ENCODE results near the gene SMYD3.

DNA sequence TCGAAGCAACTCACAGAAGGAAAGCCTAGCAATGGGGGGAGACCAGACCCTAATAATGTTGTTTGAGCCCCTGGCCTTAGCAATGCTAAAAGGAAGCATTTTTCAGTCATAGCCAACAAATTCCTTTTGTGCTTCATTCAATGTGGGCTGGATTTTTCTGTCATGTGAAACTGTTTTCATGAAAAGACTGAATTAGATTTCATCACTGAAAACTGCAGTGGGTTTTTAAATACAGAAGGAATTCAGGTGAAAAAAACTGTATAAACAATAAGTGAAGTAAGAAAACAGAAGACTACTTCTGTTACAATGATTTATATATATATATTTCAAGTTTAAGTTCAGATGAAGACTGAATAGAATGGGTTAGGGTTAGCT is 204.8 kb downstream of the SMYD3 start:
- TF ChIP-seq, protein P1, sequence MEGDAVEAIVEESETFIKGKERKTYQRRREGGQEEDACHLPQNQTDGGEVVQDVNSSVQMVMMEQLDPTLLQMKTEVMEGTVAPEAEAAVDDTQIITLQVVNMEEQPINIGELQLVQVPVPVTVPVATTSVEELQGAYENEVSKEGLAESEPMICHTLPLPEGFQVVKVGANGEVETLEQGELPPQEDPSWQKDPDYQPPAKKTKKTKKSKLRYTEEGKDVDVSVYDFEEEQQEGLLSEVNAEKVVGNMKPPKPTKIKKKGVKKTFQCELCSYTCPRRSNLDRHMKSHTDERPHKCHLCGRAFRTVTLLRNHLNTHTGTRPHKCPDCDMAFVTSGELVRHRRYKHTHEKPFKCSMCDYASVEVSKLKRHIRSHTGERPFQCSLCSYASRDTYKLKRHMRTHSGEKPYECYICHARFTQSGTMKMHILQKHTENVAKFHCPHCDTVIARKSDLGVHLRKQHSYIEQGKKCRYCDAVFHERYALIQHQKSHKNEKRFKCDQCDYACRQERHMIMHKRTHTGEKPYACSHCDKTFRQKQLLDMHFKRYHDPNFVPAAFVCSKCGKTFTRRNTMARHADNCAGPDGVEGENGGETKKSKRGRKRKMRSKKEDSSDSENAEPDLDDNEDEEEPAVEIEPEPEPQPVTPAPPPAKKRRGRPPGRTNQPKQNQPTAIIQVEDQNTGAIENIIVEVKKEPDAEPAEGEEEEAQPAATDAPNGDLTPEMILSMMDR (IDR thresholded peaks at IDR 0.05) = no peak
- no peak for TF ChIP-seq EZH2 (IDR thresholded peaks at IDR 0.05; ENCODE audit: borderline replicate concordance, insufficient read depth, low read depth, low read length, poor library complexity, severe bottlenecking)
